ENCODE measurements around the gene NUDT8.
A peak's percentile ranks its signal among the peaks of the same experiment; 100 is the strongest.
"Not testable (repeated sequence)": the region's sequence is repeated elsewhere in the genome, so short reads cannot be mapped to it uniquely, and the experiment has no call there.

The NUDT8 gene

DNA sequence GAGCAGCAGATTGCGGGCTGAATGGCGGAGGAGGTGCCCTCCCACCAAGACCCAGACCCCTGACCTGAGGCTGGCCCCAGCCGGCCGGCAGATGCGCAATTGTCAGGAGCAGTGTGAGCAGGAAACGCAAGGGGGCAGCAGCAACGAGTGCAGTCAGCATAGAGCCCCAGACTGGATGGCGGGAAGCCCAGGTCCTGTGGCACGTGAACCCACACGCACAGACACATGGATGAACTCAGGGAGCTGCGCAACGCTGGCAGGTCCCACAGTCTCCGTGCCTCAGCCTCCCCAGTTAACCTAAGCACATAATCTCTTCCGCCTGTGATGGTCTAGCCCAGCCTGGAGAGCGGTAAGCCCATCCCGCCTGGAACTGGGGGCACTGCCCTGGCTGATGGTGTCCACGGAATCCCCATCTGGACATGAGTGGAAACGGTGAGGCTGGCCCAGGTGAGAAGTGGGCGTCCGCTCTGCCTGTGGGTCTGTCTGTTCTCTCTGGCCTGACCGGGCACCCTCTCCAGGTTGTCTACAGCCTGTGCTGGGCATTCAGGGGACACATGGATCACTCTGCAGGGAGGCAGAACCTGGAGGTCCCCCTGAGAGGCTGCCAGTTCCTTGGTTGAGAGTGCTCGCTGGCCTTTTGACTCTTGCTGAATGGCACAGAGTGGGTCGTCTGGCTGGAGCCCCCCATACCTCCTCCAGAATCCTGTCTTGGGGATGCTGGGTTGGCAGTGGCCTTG, 10.5 kb upstream of the NUDT8 start:
- H3K4me3 ChIP-seq (ENCODE audit: control insufficient read depth, low read depth, low read length): no peak overlapping the region
- peak; percentile 63 for DNase-seq (ENCODE audit: low read depth)
- TF ChIP-seq, protein P1, sequence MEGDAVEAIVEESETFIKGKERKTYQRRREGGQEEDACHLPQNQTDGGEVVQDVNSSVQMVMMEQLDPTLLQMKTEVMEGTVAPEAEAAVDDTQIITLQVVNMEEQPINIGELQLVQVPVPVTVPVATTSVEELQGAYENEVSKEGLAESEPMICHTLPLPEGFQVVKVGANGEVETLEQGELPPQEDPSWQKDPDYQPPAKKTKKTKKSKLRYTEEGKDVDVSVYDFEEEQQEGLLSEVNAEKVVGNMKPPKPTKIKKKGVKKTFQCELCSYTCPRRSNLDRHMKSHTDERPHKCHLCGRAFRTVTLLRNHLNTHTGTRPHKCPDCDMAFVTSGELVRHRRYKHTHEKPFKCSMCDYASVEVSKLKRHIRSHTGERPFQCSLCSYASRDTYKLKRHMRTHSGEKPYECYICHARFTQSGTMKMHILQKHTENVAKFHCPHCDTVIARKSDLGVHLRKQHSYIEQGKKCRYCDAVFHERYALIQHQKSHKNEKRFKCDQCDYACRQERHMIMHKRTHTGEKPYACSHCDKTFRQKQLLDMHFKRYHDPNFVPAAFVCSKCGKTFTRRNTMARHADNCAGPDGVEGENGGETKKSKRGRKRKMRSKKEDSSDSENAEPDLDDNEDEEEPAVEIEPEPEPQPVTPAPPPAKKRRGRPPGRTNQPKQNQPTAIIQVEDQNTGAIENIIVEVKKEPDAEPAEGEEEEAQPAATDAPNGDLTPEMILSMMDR (conservative IDR thresholded peaks at IDR 0.05; ENCODE audit: control insufficient read depth, insufficient read depth, low read depth, low read length): peak; percentile 67

DNA sequence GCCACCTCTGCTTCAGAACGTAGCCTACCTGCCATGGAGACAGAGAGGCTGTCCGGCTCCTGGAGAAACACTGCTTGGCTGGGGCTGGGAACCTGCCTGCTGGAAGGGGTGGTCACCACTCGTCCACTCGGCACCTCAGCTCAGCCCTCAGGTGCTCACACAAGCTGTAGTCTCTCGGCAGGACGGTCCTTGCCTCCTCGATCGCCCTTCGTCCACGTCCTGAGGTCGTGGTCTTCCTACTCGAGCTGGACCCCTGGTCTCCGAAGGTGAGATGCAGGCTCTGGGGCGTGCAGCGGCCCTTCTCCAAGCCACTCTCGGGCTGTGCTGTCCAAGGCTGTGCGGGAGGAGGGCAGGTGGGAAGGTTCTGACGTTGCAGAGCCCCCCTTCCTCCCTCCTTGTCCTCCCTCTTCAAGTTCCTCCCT, 9.7 kb upstream of the NUDT8 start, which contains the start of gene TBX10:
TBX10 (minus strand) TSS at position 326 of the 422 bp plus-strand sequence; CDS start at position 35, 291 bp downstream.
- DNase-seq (ENCODE audit: low read depth): no peak
- H3K4me3 ChIP-seq (ENCODE audit: control insufficient read depth, low read depth, low read length): no peak within 1 kb of the TSS
- TF ChIP-seq, protein P1 (conservative IDR thresholded peaks at IDR 0.05; ENCODE audit: control insufficient read depth, insufficient read depth, low read depth, low read length): no peak

DNA sequence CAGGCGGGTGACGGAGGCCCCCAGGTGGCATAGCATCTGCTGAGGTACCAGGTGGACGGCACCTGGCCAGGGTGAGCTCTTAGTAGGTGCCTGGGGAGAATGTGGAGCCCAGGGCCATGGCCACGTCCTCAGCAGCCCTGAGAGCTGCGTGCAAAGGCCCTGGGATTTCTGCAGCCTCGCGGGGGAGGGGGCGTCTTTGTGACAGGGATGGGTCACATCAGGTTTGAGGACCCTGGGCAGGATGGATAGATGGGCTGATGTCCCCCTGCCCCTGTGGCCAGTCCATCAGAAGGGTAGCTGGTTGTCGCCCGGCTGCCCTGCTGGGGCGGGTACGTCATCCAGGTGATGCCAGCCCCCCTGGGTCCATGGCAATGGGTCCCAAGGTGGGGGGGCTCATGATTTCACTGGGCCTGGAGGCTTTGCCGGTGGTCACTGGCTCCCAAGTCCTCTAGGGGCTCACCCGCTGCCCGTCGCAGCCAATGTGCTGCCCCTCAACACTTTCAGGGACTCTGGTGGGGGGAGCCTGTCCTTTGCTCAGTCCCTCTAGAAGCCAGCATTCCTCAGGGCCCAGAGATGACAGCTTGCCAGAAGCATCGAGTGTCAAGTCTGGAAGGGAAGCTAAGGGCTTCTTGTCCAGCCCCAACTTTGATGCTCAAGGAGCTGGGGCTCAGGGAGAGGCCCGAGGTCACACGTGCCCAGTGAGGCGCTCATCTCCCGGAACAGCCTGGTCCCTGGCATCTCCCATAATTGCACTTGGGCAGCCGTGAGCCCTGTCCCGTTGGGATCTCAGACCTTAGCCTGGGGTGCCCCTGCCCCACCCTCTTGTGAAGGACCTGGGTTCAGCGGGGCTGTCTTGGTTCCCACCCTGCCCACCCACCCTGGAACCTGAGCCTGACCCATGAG, 9.0 kb upstream of the NUDT8 start:
- TF ChIP-seq, protein P1 (conservative IDR thresholded peaks at IDR 0.05; ENCODE audit: control insufficient read depth, insufficient read depth, low read depth, low read length): no peak
- H3K4me3 ChIP-seq (ENCODE audit: control insufficient read depth, low read depth, low read length): no peak overlapping the region
- no peak for DNase-seq (ENCODE audit: low read depth)

DNA sequence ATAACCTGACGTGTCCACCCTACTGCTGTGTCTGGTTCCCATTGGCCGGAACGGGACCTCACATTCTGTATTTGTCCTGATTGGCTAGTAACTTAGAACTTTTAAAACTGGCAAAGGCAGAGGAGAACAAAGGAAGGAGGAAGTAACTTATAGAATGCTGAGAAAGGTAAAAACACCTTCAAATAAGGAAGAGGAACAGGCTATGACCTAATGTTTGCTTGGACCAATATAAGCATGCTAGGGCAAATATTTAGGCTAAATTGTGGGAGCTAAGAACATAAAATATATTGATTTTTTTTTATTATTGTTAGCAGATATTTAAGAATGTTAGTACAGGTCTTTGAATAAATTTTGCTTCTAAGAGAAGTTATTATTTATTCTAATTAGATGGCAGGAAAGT, 7.7 kb upstream of the NUDT8 start:
- DNase-seq (ENCODE audit: low read depth); H3K4me3 ChIP-seq (ENCODE audit: control insufficient read depth, low read depth, low read length): not testable (repeated sequence)

DNA sequence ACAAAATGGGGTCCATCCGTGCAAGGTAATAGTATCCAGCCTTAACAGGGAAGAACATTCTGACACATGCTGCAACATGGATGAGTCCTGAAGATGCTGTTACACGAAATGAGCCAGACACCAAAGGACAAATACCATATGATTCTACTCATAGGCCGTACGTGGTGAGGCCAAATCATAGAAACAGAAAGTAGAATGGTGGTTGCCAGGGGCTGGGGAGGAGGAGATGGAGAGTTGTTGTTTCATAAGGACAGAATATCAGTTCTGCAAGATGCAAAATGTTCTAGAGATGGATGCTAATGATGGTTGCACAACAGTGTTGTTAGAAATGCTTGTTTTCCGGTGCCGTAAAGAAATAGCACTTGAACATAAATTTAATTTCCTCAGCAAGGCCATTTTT, 7.2 kb upstream of the NUDT8 start:
- no peak overlapping the region for H3K4me3 ChIP-seq (ENCODE audit: control insufficient read depth, low read depth, low read length)
- DNase-seq (ENCODE audit: low read depth): no peak
- TF ChIP-seq, protein P1 (conservative IDR thresholded peaks at IDR 0.05; ENCODE audit: control insufficient read depth, insufficient read depth, low read depth, low read length): no peak

DNA sequence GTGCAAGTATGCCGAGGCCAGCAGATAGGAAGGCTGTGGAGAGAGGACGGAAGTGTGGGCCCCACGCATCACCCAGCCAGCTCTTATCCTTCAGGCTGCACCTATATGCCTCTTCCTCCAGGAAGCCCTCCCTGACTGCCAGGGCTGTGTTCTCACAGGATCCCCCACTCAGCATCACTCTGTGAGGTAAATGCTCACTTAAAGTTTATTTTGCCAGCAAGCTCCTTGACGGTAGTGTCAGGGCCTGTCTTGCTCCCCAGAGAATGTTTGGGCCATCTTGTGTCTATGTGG, 5.4 kb upstream of the NUDT8 start:
- TF ChIP-seq, protein P1 (conservative IDR thresholded peaks at IDR 0.05; ENCODE audit: control insufficient read depth, insufficient read depth, low read depth, low read length): no peak
- no peak for DNase-seq (ENCODE audit: low read depth)
- H3K4me3 ChIP-seq (ENCODE audit: control insufficient read depth, low read depth, low read length): no peak overlapping the region

All from fibroblast of mammary gland (primary cell).